Activated CD8-positive, alpha-beta memory T cell treated with anti-CD3 and anti-CD28 coated beads, Interleukin-2, amount 50 U/mL, for 24 hours (primary cell): ENCODE data around the gene MYH15.
"Not testable (repeated sequence)": the region's sequence is repeated elsewhere in the genome, so short reads cannot be mapped to it uniquely, and the experiment has no call there.

Source experiments
- DNase-seq: peaks from one replicate; pipeline ENCODE4 v3.0.0-alpha.2; 2020; ENCODE audit errors: extremely low read depth

MYH15 gene

DNA sequence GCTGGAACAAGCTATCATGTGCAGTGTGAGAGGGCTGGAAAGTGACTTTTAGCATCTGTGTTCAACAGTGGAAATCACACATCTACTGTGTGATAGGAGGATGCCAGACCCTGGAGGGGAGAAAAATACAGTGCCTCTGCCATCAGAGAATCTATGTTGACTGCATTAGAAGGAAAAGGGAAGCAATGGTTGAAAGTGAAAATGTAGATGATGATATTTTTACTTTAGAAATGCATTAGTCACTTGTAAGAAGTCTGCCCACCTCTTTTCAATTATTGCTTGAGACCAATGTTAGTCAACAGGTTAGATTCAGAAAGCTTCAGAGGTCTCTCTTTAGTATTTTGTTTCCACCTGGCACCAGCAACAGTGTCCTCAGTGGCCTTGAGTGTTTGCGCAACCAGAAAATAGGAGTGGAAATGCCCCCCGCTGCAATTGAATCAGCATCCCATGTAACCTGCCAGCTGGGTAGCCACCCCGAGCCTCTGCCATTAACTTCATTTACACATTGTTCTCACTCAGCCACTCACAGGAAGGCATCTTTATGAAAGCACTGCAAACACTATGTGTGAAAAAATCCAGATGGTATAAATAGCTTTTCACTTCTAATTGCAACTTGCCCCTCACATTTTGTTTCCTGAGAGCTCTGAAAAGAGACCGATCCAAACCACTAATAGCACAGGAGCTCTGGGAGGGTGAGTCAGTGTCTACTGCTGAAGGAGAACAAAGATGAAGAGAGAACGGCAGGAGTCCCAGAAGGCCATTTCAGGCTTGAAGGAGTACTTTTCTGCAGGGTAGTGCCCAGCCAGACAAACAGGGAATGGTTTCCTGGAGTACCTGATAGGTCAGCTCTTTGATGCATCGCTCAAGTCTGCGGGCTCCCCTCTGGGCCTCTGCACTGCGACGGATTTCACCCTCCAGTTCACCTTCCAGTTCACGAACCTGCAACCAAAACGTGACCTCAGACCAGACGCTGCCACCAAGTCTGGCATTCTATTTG, 122.0 kb downstream of the MYH15 start:
- DNase-seq: no peak

DNA sequence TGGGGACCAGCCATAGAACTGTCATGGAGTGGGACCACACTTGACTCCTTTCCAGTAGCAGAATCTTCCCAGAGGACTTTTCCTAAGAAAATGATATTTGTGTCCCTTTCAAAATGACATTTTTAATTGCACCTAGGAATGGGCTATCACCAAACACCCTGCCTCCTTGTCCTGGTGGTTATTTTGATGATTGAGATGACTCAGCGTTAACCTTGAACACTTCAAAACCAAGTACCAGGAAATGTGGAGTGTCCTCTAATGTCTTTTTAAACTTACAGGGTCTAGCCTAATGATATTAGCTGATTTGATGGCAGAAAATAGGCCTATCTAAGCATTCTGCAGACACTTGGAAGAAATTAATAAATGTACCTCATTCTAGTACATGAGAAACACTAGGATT, 123.3 kb downstream of the MYH15 start:
- no peak for DNase-seq

DNA sequence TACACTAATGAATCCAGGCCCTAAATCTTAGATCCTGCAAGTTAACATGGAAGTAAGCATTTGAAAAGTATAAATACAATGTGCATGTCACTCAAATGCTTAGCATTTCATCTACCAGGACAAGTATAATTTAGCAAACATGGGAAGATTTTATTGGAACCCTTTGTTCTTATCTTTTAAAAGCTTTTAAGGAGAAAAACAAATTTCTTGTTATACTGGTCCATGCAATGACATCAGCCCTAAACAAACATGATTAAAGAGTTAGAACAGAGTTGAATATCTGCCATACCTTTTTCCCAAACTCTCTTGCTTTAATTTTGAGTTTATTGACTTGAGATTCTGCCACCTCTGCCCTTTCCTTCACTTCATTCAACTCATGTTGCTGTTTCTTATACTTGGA, 127.1 kb downstream of the MYH15 start:
- DNase-seq: no peak

DNA sequence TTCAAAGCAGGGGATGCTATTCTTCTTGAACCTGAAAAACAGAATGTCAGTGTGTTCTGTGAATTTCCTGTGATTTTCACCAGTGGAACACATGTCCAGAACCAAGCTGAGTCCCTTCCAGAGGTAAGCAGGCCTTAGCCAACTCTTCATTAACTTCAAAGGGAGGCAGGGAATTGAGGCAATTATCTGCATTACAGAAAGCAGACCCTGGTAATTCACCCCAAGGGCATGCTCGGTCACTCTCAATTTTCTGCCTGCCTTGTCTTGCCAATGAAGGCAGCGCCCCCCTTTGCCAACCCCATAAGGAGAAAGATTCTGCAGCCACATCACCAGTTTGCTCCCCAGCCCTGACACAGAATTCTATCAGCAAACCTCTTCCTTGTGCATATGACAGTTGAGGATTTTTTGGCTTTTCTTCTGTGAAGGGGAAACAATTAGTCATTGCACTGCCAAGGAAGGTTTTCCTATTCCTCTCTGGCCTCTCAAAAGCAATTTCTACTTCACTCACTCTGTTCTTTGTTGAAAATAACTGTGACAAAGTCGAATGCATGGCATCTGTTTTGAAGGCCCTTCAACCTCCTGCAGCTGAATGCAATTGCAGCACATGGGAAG, 128.8 kb downstream of the MYH15 start:
- DNase-seq: no peak

DNA sequence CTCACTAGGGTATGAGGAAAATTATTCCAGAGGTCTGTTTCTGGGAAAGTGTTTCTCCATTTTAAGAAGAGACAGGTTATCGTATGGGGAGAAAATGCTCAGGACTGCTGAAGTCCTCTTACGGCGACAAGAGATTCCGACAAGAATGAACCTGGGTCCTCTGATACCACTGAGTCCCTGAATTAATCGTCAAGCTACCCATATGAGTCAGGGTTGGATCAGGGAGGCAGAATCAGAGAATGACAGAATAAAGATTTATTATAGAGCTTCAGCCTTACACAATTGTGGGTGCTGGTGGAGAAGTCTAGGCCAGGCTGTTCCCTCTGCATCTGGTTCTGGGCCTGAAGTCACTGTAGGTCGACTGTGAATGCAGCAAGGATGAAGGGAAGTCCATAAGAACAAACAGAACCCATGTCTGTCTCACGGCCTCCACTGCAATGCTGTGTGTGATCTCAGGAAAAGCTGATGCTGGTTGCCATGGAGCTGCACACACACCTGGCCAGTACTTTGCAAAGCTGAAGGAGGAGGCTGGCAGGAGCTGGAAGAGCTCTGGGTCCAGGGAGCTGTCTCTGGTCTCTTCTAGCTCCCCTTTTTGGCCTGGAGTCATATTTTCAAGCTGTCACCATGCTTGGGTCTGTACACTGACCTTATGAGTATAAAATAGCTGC, 130.1 kb downstream of the MYH15 start:
- DNase-seq: no peak

DNA sequence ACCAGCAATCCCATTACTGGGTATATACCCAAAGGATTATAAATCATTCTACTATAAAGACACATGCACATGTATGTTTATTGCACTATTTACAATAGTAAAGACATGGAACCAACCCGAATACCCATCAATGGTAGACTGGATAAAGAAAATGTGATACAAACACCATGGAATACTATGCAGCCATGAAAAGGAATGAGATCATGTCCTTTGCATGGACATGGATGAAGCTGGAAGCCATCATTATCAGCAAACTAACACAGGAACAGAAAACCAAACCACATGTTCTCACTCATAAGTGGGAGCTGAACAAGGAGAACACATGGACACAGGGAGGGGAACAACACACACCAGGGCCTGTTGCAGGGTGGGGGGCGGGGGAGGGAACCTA, 131.4 kb downstream of the MYH15 start:
- DNase-seq: not testable (repeated sequence)

DNA sequence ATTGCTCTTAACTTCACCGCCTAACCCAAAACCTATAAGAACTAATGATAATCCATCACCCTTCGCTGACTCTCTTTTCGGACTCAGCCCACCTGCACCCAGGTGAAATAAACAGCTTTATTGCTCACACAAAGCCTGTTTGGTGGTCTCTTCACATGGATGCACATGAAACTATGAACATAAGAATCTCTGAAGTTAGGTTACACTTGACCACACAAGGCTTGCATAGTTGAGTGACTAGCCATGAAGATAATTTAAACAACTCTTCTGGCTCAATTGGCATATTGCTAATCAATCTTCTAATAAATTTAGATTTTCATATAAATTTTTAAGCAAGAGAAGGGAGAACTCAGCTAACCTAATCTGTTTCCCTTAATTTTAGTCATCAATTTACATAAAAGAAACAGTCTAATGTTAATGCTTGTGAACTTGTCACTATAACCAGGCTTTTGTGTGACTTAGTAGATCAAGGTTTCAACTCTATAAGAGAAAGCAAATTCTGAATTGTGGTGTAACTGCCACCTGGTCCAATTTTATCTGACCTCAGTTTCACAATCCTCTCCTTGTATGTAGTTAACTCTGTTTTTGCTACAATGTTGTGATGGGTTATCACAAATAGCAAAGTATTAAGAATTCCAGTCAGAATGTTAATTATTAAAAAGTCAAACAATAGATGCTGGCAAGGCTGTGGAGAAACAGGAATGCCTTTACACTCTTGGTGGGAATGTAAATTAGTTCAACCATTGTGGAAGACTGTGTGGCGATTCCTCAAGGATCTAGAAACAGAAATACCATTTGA, 132.0 kb downstream of the MYH15 start:
- DNase-seq: no peak

DNA sequence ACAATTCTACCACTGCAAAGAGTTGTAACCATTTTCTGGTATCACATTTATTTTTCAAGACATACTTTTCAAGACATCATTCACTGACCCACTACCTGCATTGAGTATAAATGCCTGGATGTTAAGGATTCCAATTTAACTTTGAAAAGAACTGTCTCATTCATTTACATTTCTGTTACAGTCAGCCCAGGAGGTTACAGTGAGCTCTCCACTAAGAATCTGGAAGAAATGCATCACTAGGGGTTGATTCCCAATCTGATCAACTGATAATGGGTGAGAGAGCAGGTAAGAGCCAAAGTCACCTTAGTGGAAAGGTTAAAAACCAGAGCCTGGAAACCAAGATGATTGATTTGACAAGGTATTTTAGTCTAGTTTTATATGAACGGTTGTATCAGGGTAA, 133.0 kb downstream of the MYH15 start:
- no peak for DNase-seq

DNA sequence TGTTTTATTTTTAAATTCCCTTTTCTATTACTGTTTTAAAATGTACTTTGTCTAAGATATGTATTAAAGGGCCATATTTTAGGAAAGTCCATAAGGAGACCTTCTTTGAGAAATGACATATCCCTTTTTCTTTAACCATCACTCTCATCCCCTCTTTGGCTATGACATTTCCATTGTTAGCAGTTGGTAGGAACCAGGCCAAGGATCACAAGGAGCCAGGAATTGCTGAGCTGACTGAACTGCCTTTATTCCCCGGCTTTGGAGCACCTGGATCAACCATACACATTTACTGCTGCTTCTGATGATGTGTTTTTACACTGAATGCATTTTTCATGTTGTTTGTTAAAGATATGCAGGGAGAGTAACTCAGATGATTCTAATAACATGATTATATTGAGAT, 134.4 kb downstream of the MYH15 start:
- DNase-seq: no peak

DNA sequence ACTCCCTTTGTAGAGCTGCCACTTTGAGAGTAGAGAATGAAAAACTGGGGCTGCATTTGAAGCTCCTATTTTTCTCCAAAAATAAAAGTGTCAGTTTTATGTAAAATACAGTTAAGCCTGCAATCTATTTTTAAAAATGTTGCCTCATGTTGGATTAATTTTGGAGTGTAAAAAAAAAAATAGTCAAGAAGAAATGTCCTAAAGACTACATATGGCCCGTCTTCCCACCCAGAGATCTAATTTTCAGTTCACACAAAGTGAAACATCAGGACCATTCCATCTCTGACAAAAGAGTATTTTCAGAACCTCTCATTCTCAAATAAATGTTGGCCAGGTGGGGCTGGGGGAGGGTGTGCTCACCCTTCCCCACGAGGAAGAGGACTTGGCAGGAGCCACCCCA, 151.4 kb downstream of the MYH15 start:
- no peak for DNase-seq

DNA sequence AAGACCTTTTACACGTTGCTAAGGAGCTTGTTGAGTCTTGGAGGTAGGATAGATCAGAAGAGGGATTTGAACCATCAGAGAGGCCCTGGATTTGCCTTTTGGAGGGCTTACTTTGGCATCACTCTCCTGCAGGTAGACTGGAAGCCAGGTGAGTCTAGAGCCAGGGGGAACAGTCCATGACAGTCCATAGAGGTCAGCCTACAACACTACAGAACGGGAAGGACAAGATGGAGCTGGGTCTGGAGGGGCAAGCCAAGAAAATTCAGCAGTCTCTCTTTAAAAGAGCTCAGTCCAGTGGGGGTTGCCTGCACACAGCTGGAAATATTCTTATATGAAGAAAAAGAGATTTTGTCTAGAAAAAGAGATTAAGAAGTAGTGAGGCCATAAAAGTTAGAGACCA, 153.4 kb downstream of the MYH15 start:
- no peak for DNase-seq

DNA sequence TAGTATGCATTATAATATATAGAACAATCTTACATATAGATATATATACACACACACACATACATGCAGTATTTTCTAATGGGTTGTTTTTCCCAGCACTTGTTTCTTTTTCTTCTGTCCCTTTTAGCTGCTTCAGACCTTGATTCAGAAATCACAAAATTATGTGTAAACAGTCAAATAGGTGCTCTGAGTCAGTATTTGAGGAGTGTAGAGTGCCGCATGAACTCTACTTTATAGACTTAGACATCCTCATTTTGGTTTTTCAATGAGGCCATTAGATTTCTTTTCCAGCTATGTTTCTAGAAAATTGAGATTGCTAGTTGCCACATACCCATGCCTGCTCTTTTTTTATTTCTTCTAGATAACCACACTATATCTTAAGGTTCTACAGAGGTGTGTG, 155.8 kb downstream of the MYH15 start:
- no peak for DNase-seq

DNA sequence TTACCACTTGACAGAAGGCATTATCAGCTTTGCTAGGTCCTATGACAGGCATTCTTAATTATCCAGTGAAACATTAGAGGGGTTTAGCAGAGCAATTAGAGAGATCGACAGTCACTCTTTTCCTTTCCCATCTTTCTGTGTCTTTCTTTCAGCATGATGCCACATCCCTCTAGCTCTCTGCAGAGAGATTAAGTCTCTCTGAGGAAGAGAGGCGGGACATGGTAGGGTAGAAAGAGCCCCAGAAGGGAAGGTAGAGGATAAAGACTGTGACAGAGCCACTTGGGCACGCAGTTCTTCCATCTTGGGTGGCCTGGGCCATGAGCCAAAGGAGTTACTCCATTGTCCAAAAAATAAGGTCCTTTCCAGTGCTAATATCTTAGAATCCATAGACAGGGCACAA, 158.2 kb downstream of the MYH15 start:
- DNase-seq: no peak

DNA sequence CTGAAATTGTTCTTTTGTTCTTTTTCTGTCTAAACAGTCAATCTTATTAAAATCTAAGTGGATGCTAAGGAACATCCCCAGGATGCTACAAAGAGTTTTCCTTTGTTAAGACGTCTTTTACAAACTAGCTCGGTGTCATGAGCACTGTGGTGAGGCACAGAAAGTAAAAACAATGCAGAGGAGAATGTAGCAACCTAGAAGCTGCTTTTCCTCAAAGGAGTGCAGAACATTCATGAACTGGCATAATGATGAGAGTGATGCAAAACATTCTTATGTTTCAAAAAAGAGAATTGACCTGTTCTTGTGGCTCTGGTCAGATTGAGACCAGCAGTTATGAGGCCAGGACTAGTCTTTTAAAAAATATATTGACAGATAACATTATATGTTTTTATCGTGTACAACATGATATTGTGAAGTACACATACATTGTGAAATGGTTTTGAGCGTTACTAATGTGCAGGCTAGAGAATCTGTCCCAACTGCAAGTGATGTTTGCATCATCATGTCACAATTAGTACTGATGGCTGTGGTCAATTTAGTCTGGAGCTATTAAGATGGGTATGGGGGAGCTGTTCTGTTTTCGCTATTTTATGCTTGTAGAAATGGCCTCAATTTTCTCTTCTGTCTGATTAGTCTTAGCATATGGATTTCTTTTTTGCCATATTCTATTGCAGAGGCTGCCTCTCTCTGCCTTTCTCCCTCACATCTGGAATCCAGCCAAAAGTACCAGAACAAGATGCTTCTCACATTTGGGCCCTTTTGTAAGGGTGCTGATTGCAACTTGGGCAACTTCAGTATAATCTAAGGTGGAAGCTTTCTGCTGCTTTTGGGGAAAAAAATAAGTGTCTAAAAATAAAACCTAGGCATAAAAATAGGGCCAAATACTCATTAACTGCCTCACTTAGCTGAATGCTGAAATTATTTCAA, 163.8 kb downstream of the MYH15 start:
- DNase-seq: no peak

DNA sequence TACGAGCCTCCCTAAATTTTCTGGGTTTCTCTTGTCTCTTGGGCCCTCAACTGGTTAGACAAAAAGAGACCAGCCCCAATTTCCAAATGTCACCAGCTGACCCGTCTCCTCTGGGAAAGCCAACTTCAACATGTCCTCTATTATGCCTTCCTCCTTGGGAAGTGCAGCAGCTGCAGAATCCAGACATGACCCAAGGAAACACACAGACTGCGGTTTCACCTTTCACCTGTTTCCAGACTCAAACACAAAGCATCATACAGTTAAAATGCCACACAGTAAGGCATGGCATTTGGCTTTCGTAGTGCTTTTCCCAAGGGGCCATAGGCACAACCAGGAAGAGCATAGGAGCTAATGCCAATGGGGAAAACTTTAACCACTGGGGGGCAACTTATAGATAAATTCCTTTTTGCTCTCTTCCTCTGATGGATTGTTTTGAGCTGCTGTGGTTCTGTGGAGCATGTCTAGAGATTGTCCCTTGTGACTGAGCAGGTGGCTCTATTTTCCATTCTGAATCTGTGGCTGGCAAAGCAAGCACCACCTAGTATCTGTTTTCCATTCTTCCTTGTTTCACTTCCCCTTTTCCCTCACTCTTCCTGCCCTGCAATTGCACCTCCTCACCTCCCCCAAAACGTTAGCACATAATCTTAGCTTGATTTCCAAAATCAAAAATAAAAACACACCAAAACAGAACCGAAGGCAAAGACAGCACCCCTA, 164.7 kb downstream of the MYH15 start:
- DNase-seq: no peak

DNA sequence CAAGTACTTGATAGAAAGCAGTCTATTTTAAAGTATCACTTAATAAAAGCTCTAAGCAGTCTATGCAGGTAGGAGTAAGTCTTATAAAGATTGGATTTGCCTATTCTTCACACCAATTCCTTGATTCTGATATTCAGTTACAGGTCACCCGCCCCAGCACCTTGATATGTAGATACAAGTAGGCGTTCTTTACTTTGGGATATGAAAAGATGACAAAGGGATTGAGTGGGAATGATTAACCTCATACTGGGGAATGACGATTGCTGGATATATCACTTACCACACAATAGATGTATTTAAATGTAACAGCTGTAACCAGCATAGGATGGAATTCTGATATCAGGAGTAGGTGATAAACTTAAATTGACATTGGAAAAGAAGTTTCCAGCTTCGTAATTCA, 166.9 kb downstream of the MYH15 start:
- no peak for DNase-seq

DNA sequence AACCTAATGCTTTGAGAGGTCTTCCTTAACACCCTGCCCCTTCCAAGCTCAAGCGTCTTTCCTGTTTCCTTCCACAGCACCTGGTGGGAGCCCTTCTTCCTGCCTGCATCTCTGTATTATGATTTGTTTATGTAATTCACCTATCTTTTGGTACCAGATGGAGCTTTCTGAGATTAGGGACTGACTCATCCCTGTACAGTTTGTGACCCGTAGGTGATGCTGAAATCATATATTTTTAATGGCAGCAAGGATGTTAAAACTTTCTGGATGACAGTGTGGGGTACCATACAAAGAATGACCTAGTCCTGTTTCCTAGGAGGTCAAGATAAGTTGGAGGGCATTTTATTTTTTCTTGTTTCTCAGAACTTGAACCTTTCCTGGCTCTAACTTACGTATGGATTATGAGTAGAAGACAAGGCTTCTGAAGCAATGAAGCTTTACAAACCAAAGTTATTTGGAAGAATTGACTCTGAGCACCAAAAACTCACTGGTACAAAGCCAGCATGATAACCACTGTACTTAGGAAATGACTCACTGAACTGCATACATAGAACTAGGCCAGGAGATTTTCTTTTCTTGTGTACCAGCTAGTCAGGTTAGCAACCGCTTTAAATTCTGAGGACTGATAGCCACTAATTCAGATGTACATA, 167.4 kb downstream of the MYH15 start:
- DNase-seq: no peak

DNA sequence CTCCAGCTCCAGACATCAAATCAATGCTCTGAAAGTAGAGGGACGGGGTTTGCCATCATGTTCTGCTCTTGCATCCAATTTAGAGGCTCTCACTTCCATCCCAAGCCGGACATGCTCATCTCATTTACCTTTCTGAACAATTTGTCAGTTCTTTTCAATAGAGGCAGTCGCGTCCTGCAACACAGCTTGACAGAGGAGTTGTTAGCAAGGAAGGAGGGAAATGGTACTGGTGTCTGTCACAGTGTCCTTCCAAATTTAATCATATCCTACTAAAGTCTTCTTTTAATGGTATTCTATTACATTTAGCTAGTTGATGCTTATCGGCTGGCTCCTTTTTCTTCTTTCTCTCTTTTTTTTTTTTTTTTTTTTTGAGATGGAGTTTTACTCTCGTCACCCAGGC, 168.5 kb downstream of the MYH15 start:
- DNase-seq: no peak

DNA sequence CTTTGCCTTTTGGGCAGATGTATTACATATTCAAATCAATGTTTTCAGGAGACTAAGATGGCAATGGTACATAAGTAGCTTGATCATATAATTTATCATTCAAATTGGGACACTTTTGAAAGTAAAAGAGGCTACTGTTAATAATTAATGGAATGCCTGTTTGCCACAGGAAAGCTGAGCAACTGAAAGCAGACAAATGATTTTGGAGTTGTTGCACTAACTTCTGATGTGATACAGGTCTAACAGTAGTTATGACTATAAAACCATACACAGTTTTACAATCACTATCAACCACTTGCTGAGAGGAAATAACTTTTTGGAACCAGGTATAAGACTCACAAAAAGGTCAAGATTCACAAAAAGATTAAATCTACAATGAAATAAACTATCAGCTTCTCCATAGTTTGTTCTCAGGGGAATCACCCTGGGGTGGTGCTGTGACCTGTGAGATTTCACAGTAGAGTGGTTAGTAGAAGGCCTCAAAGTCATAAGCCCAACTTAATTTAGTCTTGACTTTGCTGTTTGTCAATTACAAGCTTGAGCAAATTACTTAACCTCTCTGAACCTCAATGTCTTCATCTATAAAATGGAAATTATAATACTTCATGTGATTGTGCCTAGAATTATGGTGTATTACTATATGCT, 171.4 kb downstream of the MYH15 start:
- DNase-seq: no peak
